DOHH2 (cell line): ENCODE data around the gene TSNAX.

ENCODE experiments used
- CTCF ChIP-seq: fragments of 200-600 bp; sonication (generic); IDR thresholded peaks from one replicate; pipeline ENCODE4 v1.5.1; 2014; ENCODE audit warnings: antibody characterized with exemption, mild to moderate bottlenecking, low read depth, low read length; ENCODE audit not compliant: poor library complexity, severe bottlenecking
- EZH2phosphoT487 ChIP-seq: fragments of 200-600 bp; sonication (generic); IDR thresholded peaks from 2 replicates; pipeline ENCODE4 v1.6.1; 2017; ENCODE audit warnings: borderline replicate concordance, mild to moderate bottlenecking, antibody characterized with exemption, low read length, moderate library complexity, mixed read lengths

DNA sequence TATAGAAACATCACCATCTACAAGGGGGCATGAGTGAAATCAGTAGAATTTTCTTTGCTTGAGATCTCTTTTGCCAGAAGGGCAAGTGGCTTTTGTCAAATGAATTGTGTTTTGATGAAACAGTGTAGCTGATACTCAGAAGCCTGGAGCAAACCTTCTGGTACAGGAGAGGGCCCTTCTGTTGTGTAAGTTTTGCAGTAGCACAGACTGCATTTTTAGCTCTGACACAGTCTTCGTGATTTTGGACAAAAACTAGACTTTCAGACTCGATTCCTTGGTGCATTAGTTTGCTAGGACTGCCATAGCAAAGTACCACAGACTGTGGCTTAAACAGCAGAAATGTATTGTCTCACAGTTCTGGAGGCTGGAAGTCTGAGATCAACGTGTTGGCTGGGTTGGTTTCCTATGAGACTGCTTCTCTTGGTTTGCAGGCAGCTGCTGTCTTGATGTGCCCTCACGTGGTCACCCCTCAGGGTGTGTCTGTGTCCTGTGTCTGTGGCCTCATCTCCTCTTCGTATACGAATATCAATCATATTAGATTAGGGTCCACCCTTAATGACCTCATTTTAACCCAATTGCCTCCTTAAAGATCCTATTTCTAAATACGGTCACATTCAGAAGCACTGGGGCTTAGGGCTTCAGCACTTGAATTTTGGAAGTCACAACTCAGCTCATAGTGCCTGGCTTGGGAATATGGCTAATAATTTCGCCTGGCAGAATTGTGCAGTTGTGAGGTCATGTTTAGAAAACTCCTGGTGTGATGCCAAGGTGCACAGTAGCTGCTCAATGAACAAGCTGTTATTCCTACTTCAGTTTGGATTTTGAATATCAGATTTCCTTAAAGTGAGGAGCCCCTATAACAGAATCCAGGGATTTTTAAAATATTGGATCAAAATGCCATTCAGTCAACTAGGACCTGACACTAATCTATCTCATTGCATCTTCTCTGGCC is 77.0 kb downstream of the TSNAX start:
- TF ChIP-seq CTCF (no peak), EZH2phosphoT487 (no peak)
